Fibroblast of skin of abdomen (primary cell): ENCODE data around the gene NPFFR2.
"Not testable (repeated sequence)": the region's sequence is repeated elsewhere in the genome, so short reads cannot be mapped to it uniquely, and the experiment has no call there.

Experiments used
- DNase-seq: peaks from one replicate; pipeline ENCODE4 v3.0.0-alpha.2; 2013

Gene NPFFR2

DNA sequence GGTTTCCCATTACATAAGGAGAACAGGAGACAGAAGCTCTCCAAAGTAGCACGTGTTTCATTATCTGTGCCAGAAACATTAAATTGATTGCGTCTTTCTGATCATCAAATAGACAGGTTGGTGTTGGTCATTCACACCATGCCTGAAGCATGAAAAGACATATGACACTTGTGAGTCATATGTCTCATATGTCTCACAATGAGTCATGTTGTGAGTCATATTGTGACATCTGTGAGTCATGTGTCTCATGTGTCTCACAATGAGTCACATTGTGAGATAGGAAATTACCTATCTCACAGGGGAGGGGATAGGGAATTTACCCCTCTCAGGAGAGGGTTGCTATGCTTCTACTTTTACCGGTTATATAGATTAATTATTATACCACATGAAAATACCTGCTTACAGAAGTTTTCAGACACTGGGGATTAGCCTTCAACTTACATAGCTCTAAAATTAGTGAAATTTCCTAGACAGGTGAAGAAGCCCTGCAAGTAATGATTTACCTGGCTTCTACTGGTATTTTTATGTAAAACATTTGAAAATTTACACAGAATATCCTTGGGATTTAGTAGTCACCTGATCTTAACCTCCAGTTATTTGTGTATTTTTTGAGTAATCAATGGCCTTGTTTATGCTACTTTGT, 80.8 kb downstream of the NPFFR2 start:
- peak; percentile 14 for DNase-seq

GRCh38 chr4:72118017-72118416, 86.2 kb downstream of the NPFFR2 start:
- no peak for DNase-seq

DNA sequence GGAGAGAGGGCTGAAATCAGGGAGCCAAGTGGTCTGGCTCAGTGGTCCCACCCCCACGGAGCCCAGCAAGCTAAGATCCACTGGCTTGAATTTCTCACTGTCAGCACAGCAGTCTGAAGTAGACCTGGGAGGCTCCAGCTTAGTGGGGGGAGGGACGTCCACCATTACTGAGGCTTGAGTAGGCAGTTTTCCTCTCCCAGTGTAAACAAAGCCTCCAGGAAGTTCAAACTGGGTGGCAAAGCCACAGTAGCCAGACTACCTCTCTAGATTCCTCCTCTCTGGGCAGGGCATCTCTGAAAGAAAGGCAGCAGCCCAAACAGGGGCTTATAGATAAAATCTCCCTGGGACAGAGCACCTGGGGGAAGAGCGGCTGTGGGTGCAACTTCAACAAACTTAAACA, 88.1 kb downstream of the NPFFR2 start:
- no peak for DNase-seq

GRCh38 chr4:72128741-72129140, 96.9 kb downstream of the NPFFR2 start:
- DNase-seq, result no peak

- DNase-seq, result no peak
These were observed 104.6 kb downstream of the NPFFR2 start for GRCh38 chr4:72136429-72136828.

DNA sequence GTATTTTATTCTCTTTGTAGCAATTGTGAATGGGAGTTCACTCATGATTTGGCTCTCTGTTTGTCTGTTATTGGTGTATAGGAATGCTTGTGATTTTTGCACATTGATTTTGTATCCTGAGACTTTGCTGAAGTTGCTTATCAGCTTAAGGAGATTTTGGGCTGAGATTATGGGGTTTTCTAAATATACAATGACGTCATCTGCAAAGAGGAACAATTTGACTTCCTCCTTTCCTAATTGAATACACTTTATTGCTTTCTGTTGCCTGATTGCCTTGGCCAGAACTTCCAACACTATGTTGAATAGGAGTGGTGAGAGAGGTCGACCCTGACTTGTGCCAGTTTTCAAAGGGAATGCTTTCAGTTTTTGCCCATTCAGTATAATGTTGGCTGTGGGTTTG, 108.2 kb downstream of the NPFFR2 start:
- not testable (repeated sequence) for DNase-seq

GRCh38 chr4:72144241-72144640, 112.4 kb downstream of the NPFFR2 start:
- DNase-seq, result no peak

GRCh38 chr4:72152731-72153130, 120.9 kb downstream of the NPFFR2 start:
- no peak for DNase-seq

DNA sequence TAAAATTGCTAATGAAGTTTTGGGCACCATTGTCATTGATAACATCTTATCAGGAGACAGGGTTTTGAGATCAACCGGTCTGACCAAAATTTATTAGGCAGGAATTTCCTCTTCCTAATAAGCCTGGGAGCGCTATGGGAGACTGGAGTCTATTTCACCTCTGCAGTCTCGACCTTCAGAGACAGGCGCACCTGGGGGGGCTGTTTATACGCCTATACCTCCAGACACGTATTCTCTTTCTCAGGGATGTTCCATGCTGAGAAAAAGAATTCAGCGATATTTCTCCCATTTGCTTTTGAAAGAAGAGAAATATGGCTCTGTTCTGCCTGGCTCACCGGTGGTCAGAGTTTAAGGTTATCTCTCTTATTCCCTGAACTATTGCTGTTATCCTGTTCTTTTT, 121.8 kb downstream of the NPFFR2 start:
- DNase-seq, result not testable (repeated sequence)

GRCh38 chr4:72169285-72169684, 137.5 kb downstream of the NPFFR2 start:
- DNase-seq, result not testable (repeated sequence)

DNA sequence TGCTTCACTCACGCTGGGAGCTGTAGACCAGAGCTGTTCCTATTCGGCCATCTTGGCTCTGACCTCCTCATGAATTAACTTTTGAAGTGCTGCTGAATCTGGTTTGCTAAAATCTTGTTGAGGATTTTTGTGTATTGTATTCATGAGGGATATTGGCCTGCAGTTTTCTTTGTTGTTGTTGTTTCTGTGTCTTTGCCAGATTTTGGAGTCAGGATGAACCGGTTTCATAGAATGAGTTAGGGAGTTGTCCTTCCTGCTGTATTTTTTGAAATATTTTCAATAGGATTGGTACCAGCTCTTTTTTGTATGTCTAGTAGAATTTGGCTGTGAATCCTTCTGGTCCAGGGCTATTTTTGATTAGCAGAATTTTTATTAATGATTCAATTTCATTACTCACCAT, 138.1 kb downstream of the NPFFR2 start:
- no peak for DNase-seq

GRCh38 chr4:72171761-72172160, 140.0 kb downstream of the NPFFR2 start:
- DNase-seq, result no peak

GRCh38 chr4:72179342-72179741, 147.5 kb downstream of the NPFFR2 start:
- DNase-seq, result no peak

- no peak for DNase-seq
These were observed 154.9 kb downstream of the NPFFR2 start for GRCh38 chr4:72186714-72187113.

DNA sequence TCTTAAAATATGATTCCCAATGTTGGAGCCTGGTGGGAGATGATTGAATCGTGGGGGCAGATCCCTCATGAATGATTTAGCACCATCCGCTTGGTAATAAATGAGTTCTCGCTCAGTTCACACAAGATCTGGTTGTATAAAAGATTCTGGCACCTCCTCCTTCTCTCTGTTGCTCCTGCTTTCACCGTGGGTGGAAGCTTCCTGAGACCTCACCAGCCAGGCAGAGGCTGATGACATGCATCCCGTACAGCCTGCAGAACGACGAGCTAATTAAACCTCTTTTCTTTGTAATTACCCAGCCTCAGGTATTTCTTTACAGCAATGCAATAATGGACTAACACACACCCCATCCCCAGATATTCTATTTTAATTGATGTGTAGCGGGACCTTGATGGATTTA, 162.2 kb downstream of the NPFFR2 start:
- no peak for DNase-seq

DNA sequence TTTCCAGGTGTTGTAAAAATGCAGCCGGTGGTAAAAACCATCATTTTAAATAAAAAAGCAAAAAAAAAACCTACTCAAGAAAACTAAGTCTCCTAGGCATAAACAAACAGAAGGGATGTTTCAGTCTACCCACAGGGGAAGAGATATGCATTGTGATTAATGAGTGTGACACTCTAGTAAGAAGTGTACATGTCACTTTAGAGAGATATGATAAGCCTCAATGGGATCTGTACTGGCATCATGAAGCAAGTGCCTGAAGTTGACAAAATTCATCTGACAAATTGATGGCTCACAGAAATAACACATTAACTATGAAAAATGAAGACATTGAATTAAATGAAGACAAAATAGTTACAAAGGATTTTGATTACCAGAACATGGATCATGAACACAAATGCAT, 162.7 kb downstream of the NPFFR2 start:
- DNase-seq, result no peak
